HepG2 (cell line): ENCODE measurements around the gene PCBP4. TPM values are rescaled to one million over a fixed set of nuclear protein-coding genes. Genes with fewer than 3 reads are reported as not detected.

Source experiments
- HNRNPL ChIP-seq: fragments of 200-400 bp; formaldehyde crosslinking; IDR thresholded peaks from 2 replicates; pipeline ENCODE4 v1.6.1; 2017; ENCODE audit warnings: mild to moderate bottlenecking, low read depth, low read length
- JUN ChIP-seq: sonication (generic); formaldehyde crosslinking; IDR thresholded peaks from 2 replicates; pipeline ENCODE4 v1.4.0; 2020; ENCODE audit warnings: mild to moderate bottlenecking, missing genetic modification reagents
- MAZ ChIP-seq, 2 experiments: sonication (generic) in 1 of 2; formaldehyde crosslinking in 1 of 2; IDR thresholded peaks; 2 replicates each; pipeline versions ENCODE4 v1.5.0 to v1.6.1; 2012 to 2020; ENCODE audit warnings: low read depth in 2 of 2, mild to moderate bottlenecking in 2 of 2, borderline replicate concordance in 1 of 2, improper control_type of control experiment in 1 of 2, low read length in 1 of 2, missing genetic modification reagents in 1 of 2, moderate library complexity in 1 of 2
- NFE2L1 ChIP-seq: sonication (generic); formaldehyde crosslinking; IDR thresholded peaks from 2 replicates; pipeline ENCODE4 v1.4.0; 2020; ENCODE audit warnings: missing genetic modification reagents, mild to moderate bottlenecking, borderline replicate concordance
- RARA ChIP-seq: IDR thresholded peaks from 2 replicates; pipeline ENCODE4 v1.6.1; 2016; ENCODE audit warnings: missing genetic modification reagents, missing compliant biosample characterization
- SOX5 ChIP-seq: IDR thresholded peaks from 2 replicates; pipeline ENCODE4 v1.6.1; 2016; ENCODE audit warnings: borderline replicate concordance
- SP2 ChIP-seq: sonication (generic); formaldehyde crosslinking; IDR thresholded peaks from 2 replicates; pipeline ENCODE4 v1.5.1; 2020; ENCODE audit warnings: mild to moderate bottlenecking, missing genetic modification reagents
- TAF1 ChIP-seq: sonication (generic); formaldehyde crosslinking; IDR thresholded peaks from 2 replicates; pipeline ENCODE4 v1.4.0; 2020; ENCODE audit warnings: missing genetic modification reagents
- ZNF333 ChIP-seq: sonication (generic); formaldehyde crosslinking; IDR thresholded peaks from 2 replicates; pipeline ENCODE4 v1.4.0; 2020; ENCODE audit warnings: mild to moderate bottlenecking, missing genetic modification reagents, borderline replicate concordance
- ZNF496 ChIP-seq: sonication (generic); formaldehyde crosslinking; IDR thresholded peaks from 2 replicates; pipeline ENCODE4 v1.8.1; 2023; ENCODE audit warnings: mild to moderate bottlenecking, moderate library complexity, missing genetic modification reagents; ENCODE audit not compliant: insufficient replicate concordance
- ZNF501 ChIP-seq: sonication (generic); formaldehyde crosslinking; IDR thresholded peaks from 2 replicates; pipeline ENCODE4 v1.5.1; 2020; ENCODE audit warnings: mild to moderate bottlenecking, moderate library complexity, missing genetic modification reagents
- ZNF878 ChIP-seq: sonication (generic); formaldehyde crosslinking; IDR thresholded peaks from 2 replicates; pipeline ENCODE4 v1.8.1; 2023; ENCODE audit warnings: mild to moderate bottlenecking, missing genetic modification reagents, moderate library complexity
- polyA plus RNA-seq, 8 experiments: library from polyadenylated mRNA; depleted of rRNA in 3 of 8; stranded (reverse) in 7 of 8; unstranded in 1 of 8; fragments of >200 nt; fragmentation: Illumina TruSeq in 4 of 8; extraction: Trizol in 4 of 8; gene quantifications; 2 replicates each; pipeline versions ENCODE4 v1.2.1 to v1.2.3, GENCODE V29; 2011 to 2016; ENCODE audit warnings: low read depth in 4 of 8, missing spikeins in 1 of 8, mixed read lengths in 1 of 8; ENCODE audit not compliant: insufficient read depth in 1 of 8
- total RNA-seq, 5 experiments: library from RNA; depleted of rRNA; stranded (reverse); fragments of >200 nt; fragmentation: Illumina TruSeq; extraction: Trizol; gene quantifications; 2 replicates each; pipeline ENCODE4 v1.2.3, GENCODE V29; 2016; ENCODE audit warnings: low read depth in 1 of 5
- TF ChIP-seq, protein P1 (sequence below): sonication (generic); formaldehyde crosslinking; IDR thresholded peaks from 2 replicates; pipeline ENCODE4 v1.5.1; 2020; ENCODE audit warnings: mild to moderate bottlenecking, moderate library complexity, missing genetic modification reagents
- TF ChIP-seq, protein P2 (sequence below): sonication (generic); formaldehyde crosslinking; IDR thresholded peaks from 2 replicates; pipeline ENCODE4 v1.4.0; 2020; ENCODE audit warnings: missing genetic modification reagents, borderline replicate concordance
- TF ChIP-seq, protein P3 (sequence below): sonication (generic); formaldehyde crosslinking; IDR thresholded peaks from 2 replicates; pipeline ENCODE4 v1.4.0; 2020; ENCODE audit warnings: mild to moderate bottlenecking, missing genetic modification reagents
- TF ChIP-seq, protein P4 (sequence below): sonication (generic); formaldehyde crosslinking; IDR thresholded peaks from 2 replicates; pipeline ENCODE4 v1.5.1; 2020; ENCODE audit warnings: missing genetic modification reagents, mild to moderate bottlenecking, borderline replicate concordance

The PCBP4 gene
- total and polyA plus RNA-seq, 2 of the 13 experiments (the other 11 are each of a cell fraction or from before 2014, with no cell fraction given): 36.8 to 51.3 TPM

DNA sequence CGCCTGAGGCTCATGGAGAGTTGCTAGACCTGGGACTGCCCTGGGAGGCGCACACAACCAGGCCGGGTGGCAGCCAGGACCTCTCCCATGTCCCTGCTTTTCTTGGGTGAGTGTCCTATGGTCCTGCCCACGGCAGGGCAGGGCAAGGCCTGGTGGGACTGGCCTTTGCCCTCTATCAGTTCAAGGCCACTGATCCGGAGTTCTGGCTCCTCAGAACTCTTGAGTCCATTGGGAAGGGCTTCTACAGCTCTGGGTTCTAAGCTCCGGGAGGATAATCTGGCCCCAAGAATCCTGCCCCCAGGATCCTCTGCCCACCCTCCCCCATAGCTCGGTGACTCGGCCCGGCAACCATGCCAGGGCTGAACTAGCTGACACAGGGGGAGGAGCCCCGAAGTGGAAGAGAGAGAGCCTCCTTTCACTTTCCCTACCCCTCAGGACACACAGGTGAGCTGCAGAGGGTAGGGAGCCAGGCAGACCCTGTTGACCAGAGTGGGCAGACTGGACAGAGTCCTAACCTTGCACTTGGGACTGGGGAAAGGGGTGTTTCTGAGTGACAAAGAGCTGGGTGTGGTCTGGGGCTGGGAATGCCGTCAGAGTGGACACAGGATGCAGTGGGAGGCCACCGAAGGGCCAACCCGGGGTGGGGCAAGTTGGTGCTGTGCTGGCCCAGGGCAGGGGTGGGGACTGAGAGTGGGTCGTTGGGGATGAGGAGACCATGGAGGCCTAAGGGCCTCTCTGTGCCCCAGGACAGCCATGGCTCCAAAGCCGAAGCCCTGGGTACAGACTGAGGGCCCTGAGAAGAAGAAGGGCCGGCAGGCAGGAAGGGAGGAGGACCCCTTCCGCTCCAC lies 24.4 kb downstream of the PCBP4 start (continued):
- no peak for TF ChIP-seq JUN
- TF ChIP-seq, protein P1, sequence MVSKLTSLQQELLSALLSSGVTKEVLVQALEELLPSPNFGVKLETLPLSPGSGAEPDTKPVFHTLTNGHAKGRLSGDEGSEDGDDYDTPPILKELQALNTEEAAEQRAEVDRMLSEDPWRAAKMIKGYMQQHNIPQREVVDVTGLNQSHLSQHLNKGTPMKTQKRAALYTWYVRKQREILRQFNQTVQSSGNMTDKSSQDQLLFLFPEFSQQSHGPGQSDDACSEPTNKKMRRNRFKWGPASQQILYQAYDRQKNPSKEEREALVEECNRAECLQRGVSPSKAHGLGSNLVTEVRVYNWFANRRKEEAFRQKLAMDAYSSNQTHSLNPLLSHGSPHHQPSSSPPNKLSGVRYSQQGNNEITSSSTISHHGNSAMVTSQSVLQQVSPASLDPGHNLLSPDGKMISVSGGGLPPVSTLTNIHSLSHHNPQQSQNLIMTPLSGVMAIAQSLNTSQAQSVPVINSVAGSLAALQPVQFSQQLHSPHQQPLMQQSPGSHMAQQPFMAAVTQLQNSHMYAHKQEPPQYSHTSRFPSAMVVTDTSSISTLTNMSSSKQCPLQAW (CRISPR knock-in tag): no peak; the same call in 1 of the 2 replicates
- TF ChIP-seq, protein P2, sequence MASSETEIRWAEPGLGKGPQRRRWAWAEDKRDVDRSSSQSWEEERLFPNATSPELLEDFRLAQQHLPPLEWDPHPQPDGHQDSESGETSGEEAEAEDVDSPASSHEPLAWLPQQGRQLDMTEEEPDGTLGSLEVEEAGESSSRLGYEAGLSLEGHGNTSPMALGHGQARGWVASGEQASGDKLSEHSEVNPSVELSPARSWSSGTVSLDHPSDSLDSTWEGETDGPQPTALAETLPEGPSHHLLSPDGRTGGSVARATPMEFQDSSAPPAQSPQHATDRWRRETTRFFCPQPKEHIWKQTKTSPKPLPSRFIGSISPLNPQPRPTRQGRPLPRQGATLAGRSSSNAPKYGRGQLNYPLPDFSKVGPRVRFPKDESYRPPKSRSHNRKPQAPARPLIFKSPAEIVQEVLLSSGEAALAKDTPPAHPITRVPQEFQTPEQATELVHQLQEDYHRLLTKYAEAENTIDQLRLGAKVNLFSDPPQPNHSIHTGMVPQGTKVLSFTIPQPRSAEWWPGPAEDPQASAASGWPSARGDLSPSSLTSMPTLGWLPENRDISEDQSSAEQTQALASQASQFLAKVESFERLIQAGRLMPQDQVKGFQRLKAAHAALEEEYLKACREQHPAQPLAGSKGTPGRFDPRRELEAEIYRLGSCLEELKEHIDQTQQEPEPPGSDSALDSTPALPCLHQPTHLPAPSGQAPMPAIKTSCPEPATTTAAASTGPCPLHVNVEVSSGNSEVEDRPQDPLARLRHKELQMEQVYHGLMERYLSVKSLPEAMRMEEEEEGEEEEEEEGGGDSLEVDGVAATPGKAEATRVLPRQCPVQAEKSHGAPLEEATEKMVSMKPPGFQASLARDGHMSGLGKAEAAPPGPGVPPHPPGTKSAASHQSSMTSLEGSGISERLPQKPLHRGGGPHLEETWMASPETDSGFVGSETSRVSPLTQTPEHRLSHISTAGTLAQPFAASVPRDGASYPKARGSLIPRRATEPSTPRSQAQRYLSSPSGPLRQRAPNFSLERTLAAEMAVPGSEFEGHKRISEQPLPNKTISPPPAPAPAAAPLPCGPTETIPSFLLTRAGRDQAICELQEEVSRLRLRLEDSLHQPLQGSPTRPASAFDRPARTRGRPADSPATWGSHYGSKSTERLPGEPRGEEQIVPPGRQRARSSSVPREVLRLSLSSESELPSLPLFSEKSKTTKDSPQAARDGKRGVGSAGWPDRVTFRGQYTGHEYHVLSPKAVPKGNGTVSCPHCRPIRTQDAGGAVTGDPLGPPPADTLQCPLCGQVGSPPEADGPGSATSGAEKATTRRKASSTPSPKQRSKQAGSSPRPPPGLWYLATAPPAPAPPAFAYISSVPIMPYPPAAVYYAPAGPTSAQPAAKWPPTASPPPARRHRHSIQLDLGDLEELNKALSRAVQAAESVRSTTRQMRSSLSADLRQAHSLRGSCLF (CRISPR knock-in tag): no peak
- TF ChIP-seq SOX5: no peak; the same call in 1 of the 2 replicates
- TF ChIP-seq ZNF496 (CRISPR knock-in tag): no peak
- TF ChIP-seq ZNF878: no peak
- TF ChIP-seq RARA (CRISPR knock-in tag): peak; percentile 83
- TF ChIP-seq SP2: no peak
- TF ChIP-seq HNRNPL: 0 out of 2 replicates have a peak, but pooled peaks have one; percentile 64
- no peak for TF ChIP-seq ZNF333 (CRISPR knock-in tag)
- TF ChIP-seq NFE2L1 (CRISPR knock-in tag): no peak; the same call in 1 of the 2 replicates
- peak; percentile 11; the same call in 1 of the 2 replicates for TF ChIP-seq MAZ (IDR thresholded peaks at IDR 0.05; ENCODE audit: borderline replicate concordance, low read depth, low read length)
- TF ChIP-seq MAZ (CRISPR knock-in tag; IDR thresholded peaks at IDR 0.05; ENCODE audit: low read depth): no peak
- TF ChIP-seq, protein P3, sequence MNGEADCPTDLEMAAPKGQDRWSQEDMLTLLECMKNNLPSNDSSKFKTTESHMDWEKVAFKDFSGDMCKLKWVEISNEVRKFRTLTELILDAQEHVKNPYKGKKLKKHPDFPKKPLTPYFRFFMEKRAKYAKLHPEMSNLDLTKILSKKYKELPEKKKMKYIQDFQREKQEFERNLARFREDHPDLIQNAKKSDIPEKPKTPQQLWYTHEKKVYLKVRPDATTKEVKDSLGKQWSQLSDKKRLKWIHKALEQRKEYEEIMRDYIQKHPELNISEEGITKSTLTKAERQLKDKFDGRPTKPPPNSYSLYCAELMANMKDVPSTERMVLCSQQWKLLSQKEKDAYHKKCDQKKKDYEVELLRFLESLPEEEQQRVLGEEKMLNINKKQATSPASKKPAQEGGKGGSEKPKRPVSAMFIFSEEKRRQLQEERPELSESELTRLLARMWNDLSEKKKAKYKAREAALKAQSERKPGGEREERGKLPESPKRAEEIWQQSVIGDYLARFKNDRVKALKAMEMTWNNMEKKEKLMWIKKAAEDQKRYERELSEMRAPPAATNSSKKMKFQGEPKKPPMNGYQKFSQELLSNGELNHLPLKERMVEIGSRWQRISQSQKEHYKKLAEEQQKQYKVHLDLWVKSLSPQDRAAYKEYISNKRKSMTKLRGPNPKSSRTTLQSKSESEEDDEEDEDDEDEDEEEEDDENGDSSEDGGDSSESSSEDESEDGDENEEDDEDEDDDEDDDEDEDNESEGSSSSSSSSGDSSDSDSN (CRISPR knock-in tag): 0 out of 2 replicates have a peak, but pooled peaks have one; percentile 6
- no peak; the same call in 1 of the 2 replicates for TF ChIP-seq TAF1 (CRISPR knock-in tag)
- TF ChIP-seq, protein P4, sequence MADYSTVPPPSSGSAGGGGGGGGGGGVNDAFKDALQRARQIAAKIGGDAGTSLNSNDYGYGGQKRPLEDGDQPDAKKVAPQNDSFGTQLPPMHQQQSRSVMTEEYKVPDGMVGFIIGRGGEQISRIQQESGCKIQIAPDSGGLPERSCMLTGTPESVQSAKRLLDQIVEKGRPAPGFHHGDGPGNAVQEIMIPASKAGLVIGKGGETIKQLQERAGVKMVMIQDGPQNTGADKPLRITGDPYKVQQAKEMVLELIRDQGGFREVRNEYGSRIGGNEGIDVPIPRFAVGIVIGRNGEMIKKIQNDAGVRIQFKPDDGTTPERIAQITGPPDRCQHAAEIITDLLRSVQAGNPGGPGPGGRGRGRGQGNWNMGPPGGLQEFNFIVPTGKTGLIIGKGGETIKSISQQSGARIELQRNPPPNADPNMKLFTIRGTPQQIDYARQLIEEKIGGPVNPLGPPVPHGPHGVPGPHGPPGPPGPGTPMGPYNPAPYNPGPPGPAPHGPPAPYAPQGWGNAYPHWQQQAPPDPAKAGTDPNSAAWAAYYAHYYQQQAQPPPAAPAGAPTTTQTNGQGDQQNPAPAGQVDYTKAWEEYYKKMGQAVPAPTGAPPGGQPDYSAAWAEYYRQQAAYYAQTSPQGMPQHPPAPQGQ (CRISPR knock-in tag): no peak
- TF ChIP-seq ZNF501 (CRISPR knock-in tag): no peak; the same call in 1 of the 2 replicates
